Cardiac septum (tissue), 1 donor: ENCODE results near the gene TIGD4. TPM values are rescaled to one million over a fixed set of nuclear protein-coding genes. Genes with fewer than 3 reads are reported as not detected.

Experiments
- DNase-seq: peaks from one replicate; pipeline ENCODE4 v3.0.0-alpha.2; 2020; ENCODE audit warnings: low spot score
- intact Hi-C: fragments of 100-400 bp; cut with DNase I; formaldehyde crosslinking; loops from one replicate; pipeline ENCODE4 v1.14.0; 2022
- long read RNA-seq: library from polyadenylated mRNA; unstranded; transcript quantifications from one replicate; pipeline ENCODE4 v2.0.0, GENCODE V29; 2021
- total RNA-seq: library from RNA; stranded (reverse); fragmentation: NEBNext Ultra II Directional; extraction: Animal tissue kit (Norgen Biotek cat#: 25700); gene quantifications from one replicate; pipeline ENCODE4 v1.2.1, GENCODE V29; 2021
- donor health status: DM: no; HTN: no; CAD: no.

Gene TIGD4
- total RNA-seq: 0.40 TPM
- long read RNA-seq: 0 reads

DNA sequence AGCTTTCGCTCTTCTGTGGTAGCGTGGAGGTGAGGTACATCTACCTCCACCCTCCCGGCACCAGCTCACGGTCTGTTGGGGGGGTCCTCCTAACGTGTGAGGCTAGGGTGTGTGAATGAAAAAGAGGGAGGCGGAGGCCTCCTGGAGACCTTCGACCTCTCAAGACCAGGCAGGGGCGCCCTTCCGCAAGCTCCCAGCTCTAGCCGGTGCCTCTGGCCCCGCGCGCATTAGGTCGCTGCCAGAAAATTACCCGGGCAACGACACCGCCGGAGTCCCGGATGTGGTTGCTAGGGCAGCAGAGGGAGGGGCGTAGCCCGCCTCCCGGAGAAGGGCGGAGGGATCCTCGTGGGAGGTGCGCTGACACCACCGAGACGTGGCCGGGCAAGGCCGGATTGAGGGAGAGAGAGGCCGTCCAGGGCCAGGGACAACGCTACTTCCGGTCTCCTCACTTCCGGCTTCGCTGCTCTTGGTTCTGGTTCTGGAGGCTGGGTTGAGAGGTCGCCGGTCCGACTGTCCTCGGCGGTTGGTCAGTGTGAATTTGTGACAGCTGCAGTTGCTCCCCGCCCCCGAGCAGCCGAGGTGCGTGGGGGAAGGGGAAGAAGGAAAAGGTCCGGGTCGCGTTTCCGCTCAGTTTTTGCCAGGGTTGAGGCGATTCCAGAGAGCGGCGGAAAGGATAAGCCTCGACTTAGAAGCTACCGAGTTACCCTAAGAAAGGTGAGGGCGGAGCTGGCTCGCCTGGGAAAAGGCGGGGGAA, at the start of gene TIGD4, which contains the start of gene ARFIP1:
TIGD4 (minus strand) TSS at position 218 of the 754 bp plus-strand sequence. CDS start 8,726 bp downstream, outside the sequence.
ARFIP1 (plus strand) TSS at position 442 of the 754 bp plus-strand sequence. CDS start 49,680 bp downstream, outside the sequence.
- DNase-seq: peak; percentile 99
- intact Hi-C loops: no loop called here

DNA sequence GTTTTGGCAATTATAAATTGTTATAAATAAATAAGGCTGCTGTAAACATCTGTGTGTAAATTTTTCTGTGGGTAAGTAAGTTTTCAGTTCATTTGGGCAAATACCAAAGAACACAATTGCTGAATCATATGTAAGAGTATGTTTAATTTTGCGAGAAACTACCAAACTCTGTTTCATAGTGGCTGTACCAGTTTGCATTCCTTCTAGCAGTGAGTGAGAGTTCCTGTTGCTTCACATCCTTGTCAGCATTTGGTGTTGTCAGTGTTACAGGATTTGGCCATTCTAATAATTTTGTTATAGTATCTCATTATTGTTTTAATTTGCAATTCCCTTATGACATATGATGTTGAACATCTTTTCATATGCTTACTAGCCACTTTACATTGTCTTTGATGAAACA, 48.6 kb upstream of the TIGD4 start:
- intact Hi-C loops: no loop called here
- DNase-seq: no peak

DNA sequence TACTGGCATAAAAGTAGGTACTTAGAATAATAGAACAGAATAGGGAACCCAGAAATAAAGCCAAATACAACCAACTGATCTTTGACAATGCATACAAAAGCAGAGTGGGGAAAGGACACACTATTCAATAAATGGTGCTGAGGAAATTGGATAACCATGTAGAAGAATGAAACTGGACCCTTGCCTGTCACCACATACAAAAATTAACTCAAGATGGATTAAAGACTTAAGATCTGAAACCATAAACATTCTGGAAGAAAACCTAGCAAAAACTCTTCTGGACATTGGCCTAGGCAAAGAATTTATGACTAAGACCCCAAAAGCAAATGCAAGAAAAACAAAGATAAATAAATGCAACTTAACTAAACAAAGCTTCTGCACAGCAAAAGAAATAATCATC, 45.8 kb upstream of the TIGD4 start:
- no peak for DNase-seq
- intact Hi-C loops: no loop called here

DNA sequence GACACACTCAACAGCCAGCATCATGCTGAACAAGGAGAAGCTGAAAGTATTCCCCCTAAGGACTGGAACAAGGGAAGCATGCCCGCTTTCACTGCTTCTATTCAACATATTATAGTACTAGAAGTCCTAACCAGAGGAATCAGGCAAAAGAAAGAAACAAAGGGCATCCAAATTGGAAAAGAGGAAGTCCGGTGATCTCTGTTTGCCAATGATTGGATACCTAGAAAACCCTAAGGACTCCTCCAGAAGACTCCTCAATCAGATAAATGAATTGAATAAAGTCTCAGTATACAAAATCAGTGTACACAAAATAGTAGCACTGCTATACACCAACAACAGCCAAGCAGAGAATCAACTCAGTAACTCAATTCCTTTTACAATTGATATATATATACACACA, 45.0 kb upstream of the TIGD4 start:
- intact Hi-C loops: no loop called here
- no peak for DNase-seq

DNA sequence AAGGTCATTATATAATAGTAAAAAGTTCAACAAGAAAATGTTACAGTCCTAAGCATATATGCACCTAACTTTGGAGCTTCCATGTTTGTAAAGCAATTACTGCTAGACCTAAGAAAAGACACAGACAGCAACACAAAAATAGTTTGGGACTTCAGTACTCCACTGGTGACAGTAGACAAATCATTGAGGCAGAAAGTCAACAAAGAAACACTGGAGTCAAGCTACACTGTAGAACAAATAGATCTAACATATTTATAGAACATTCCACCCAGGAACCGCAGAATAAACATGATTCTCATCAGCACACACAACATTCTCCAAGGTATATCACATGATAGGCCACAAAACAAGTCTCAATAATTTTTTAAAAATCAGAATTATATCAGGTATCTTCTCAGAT, 42.8 kb upstream of the TIGD4 start:
- no peak for DNase-seq
- intact Hi-C loops: no loop called here

DNA sequence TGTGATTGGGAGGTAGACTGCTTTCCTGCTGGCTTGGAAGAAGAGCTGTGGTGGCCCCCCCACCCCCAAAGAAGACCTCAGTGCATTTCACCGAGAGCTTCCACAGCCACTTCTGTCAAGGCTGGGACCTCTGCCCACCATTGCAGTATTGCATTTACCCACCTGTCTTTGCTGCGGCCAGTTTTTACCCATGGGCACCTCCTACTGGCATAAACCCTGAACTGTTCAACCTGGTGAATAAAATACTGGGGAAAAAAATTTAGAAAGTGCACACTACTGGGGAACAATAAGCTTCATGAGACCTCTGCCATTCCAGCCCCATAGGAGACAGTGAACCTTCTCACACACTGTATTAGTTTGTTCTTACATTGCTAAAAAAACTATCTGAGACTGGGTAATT, 40.5 kb upstream of the TIGD4 start:
- intact Hi-C loops: no loop called here
- DNase-seq: no peak

DNA sequence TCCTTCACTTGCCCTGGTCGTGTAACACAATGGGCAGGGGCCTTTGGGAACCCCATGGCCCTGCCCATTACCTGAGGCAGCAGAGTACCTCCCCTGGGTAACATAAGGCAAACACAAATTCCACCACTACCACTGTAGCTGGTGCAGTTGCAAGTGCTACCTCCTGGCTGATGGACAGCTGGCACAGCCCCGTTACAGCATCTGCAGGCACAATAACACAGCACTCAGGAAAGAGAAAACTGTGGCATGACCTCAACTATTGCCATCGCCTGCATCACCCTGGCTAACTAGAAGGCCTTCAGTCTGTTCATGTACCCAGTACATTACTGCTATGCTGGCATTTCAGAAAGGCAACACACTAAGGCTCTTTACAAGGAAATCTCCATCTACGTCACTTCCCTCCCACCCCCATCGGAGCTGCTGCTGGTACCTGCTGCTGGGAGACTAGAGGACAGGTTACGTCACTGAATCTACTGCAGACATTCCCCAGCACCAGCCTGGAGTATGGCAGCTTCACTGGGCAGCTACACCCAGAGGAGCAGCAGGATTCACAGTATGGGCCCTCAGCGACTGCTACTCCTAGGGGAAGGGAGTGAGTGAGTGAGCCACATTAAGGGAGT, 39.6 kb upstream of the TIGD4 start:
- DNase-seq: no peak
- intact Hi-C loops: no loop called here

DNA sequence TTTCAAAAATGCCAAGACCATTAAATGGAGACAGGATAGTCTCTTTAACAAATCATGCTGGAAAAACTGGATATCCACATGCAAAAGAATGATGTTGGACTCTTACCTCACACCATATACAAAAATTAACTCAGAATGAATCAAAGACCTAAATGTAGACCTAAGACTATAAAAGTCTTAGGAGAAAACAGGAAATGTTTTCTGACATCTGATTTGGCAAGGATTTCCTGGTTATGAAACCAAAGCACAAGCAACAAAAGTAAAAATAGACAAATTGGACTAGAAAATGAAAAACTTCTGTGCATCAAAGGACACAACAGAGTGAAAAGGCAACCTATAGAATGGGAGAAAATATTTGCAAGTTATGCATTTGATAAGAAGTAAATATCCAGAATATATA, 37.8 kb upstream of the TIGD4 start:
- no peak for DNase-seq
- intact Hi-C loops: no loop called here

DNA sequence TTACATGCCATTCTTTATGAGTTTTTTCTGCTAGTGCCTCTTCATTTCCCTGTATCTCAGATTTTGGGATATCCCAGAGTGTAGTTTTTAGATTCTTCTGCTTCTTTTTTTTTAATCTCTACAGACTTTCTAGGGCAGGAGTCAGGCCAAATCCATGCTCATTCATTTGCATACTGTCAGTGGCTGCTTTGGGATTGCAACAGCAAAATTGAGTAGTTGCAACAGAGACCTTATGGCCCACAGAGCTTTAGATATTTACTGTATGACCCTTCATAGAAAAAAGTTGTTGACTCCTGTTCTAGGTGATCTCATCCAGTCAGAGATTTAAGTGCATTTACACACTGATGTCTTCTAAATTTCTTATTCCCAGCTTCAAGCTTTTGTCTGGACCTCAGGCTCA, 35.5 kb upstream of the TIGD4 start:
- intact Hi-C loops: no loop called here
- DNase-seq: no peak

DNA sequence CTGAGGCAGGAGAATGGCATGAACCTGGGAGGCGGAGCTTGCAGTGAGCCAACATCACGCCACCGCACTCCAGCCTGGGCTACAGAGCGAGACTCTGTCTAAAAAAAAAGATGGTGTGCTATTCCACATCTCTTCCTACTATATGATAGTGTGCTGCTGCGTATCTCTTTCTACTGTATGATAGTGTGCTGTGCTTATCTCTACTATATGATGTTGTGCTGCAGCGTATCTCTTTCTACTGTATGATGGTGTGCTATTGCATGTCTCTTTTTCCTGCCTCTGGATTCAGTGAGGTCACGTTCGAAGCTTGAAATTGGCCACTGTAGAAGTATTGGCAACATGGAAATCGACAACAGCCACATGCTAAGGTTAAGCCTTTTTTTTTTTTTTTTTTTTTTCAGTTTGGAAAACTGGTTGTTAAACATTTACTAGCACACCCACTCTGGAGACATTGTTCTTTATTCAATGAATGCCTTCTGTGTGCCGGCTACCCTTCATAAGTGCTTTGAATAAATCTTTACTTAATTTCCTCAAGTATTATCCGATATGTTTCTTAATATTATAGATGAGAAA, 31.3 kb upstream of the TIGD4 start:
- DNase-seq: no peak
- intact Hi-C loops: no loop called here

DNA sequence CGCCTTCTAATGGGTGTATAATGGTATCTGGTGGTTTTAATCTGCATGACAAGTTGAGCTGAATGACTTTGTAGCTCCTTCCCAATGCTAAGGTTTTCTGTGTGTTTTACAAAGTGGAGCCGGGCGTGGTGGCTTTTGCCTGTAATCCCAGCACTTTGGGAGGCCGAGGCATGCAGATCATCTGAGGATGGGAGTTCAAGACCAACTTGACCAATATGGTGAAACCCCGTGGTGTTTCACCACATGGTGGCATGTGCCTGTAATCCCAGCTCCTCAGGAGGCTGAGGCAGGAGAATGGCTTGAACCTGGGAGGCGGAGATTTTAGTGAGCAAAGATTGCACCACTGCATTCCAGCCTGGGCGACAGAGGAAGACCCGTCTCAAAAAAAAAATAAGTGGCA, 29.1 kb upstream of the TIGD4 start:
- intact Hi-C loops: no loop called here
- DNase-seq: no peak

DNA sequence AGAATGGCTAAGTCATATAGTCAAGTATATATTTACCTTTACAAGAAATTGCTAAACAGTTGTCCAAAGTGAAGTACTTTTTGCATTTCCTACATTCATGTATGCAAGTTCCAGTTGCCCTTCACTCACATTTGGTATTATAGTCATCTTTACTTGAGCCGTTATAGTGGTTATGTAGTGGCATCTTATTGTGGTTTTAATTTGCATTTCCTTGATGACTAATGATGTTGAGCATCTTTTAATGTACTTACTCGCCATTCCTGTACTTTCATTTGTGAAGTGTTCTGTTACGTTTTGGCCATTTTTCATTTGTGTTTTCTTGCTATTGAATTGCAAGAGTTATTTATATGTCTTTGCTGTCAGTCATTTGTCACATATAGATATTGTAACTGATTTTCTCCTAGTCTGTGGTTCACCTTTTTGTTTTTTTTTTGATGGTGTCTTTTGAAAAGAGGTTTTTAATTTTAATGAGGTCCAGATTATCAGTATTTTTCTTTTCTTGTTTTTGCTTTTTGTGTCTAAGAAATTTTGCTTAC, 27.8 kb upstream of the TIGD4 start:
- intact Hi-C loops: no loop called here
- DNase-seq: no peak

DNA sequence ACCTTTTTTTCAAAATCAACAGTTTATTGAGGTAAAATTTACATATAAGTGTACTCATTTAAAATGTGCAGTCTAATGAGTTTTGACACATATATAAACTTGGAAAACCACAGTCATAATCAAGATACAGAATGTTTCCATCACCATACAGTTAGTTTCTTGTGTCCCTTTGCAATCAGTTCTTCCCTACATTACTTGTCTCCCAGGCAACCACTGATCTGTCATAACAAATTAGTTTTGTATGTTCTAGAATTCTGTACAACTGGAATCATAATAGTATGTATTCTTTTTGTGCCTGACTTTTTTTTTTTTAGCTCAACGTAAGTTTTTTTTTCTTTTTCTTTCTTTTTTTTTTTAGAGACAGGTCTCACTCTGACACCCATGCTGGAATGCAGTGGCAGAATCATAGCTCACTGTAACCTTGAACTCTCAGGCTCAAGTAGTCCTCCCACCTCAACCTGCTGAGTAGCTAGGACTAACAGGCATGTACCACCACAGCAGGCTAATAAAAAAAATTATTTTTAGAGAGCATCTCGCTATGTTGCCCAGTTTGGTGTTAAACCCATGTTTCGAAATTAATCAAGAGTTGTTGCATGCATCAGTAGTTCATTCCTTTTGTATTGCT, 27.1 kb upstream of the TIGD4 start:
- intact Hi-C loops: no loop called here
- DNase-seq: no peak

DNA sequence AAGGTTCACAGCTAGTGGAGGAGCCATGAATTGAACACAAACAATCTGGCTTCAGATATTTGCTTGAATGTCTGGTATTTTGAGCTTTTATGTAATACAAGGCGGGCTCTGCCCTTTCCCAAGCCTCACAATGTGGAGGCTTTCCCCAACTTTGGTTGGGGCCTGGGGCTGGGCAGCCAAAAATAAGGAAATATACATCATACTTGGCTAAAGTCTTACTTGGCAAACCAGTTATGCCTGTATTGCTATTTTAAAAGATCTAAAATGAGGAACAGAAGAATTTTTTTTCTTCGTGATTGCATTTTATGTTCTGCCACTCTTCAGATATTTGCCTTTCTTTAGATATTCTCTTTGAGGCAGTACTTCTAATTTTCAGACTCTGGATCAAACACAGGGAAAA, 26.3 kb upstream of the TIGD4 start:
- no peak for DNase-seq
- intact Hi-C loops: no loop called here

DNA sequence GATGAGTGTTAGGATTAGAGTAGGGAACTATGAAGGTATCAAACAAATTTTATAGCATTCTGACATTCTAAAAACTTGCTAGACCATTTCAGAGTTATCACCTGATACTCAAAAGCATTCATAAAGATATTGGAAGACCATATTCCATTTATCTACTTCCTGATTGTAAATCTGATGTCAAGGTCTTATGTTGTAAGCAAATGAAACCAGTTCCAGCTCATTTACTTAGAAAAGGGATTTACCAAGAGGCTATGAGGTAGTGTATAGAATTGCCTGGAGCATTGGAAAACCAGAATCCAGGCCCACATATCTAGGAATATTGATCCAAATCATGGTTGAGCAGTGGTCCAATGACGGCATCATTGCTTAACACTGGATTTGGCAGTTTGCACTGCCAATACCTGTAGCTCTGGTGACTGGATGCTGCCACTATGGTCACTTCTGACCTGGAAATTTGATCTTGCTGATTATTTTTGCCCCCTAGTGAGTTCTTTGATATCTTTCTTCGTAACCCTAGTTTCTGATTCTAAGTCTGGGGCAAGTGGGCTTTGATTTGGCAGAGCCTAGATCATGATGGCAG, 25.6 kb upstream of the TIGD4 start:
- intact Hi-C loops: no loop called here
- no peak for DNase-seq

DNA sequence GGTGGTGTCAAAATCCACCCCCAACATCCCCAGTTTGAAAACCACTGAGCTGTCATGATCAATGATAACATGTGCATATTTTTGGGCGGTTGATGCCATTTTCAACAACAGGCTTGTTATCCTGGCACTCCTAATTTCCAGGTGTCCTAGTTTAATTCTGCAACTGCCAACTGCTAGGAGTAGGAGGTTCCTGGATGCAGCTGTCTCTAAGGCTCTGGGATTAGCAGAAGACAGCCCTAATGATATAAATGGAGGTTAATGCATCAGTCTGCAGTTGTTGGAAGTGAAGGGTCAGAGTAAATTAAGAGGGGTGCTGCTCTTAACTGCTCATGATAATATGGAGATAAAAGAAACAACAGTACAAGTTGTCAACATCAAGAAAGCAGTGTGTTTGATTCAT, 24.0 kb upstream of the TIGD4 start:
- intact Hi-C loops: no loop called here
- no peak for DNase-seq

DNA sequence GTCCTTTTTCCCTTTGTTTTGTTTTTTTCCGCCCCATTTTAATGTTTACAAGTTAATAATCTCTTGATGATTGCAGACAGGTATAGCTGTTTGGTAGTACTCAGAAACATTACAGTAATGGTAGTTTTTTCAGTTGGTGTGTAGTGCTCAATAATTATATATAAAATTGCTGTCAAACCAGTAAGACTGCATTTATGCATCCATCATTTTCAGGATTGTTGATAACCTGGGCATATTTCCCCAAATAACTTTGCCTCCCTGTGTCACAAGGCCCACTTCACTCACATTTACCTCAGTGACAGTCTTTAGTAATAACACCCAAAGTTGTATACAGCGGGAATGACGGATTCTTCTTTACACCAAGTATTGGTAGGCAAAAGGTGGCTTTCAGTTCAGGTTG, 16.4 kb upstream of the TIGD4 start:
- intact Hi-C loops: no loop called here
- no peak for DNase-seq

DNA sequence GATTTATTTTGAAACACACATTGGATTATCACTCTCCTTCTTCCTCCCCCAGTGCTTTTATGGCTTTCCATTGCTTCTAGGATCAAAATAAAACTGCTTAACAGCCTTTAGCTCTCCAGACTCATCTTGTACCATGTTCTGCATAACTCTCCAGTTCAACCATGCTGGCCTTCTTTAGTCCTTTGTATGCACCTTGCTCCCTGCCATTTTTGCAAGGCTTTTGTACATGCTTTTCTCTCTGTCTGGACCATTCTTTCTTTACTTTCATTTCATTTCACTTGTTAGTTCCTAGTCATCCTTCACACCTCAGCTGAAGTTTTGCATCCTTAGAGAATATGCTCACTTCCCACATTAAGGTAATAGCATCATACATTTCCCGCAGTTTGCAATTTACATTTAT, 7.1 kb upstream of the TIGD4 start:
- intact Hi-C loops: no loop called here
- no peak for DNase-seq

DNA sequence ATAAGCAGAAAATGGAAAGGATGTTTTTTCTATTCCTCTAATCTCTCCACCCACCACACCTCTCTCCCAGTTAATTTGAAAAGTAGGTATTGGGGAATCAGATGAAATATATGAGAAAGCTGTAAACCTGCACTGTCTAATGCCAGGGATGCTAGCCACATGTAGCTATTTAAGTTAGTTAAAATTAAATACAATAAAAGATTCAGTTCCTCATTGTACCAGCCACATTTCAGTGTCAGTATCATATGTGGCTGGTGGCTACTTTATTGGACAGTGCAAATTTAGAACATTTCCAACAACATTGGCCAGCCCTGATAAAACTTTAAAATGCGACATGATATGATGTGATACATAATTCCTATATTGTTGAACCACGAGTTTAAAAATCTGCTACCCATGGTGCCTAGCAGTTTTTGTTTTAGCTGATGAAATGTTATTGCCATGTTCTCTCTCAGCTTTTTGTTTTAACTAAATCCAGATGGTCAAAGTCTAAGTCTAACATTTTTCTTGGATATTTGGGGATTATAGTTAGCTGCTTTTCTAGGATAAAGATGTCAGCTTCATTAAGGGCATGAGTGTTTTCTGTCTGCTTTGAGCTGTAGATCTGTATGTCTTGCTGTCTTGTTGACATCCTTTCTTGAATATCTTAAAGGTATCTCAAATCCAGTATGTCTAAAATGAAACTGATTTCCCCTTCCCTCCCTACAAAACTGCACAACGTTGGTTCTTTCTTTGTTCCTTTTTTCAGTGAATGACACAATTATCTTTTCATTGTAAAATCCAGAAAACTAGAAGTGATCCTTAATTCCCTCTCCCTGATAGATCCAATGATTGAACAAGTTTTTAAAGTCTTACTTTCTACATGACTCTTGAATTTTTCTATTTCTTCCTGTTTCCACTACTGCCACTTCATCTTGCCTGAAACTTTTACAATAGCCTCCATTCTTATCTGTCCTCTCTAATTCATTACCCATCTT, 6.4 kb upstream of the TIGD4 start:
- DNase-seq: no peak
- intact Hi-C loops: no loop called here
